ENCODE results near the gene FSTL3. TPM values are rescaled to one million over a fixed set of nuclear protein-coding genes. Genes with fewer than 3 reads are reported as not detected.

The FSTL3 gene
- total and polyA plus RNA-seq, 4 donors, result 15.1 to 172 (median 114) TPM

DNA sequence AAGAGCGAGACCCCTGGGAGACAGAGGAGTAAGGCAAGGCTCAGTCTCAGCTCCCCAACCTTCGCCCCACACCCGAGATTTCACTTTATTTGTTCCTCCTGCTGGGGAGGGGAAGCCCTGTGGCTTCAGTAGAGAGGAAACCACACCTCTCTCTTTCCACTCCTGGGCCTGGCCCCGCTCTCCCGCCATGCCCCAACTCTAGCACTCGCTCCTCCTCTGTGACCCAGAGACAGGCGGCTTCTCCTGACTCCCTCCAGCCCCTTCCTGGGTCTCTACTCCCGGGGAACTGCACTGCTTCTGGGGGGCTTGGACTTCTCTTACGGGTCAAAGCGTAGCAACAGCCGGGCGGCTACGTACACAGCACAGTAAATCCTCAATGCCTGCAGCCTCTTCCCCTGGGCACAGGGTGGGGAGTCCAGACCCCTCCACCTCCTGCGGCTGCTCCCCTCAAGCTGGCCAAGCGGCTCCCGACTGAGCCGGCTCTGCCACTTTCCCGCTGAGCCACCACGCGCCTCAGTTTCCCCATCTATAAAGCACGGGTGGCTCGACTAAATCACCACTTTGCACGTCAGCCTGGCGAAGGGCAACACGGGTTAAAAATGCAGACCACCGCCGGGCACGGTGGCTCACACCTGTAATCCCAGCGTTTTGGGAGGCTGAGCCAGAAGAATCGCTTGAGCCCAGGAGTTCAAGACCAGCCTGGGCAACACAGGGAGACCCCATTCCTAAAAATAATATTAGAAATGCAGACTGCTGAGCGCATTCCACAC lies 14.6 kb upstream of the FSTL3 start:
- H3K27me3 ChIP-seq (ENCODE audit: control insufficient read depth in 3 of 3, insufficient read depth in 3 of 3, low read length in 2 of 3), result no peaks in the 10 kb centered on the region
- peaks cover 0 to 43% (median 10%) of the 10 kb centered on the region in 5 donors for H3K4me1 ChIP-seq (ENCODE audit: control insufficient read depth in 5 of 5, insufficient read depth in 5 of 5, low read length in 5 of 5)
- H3K27ac ChIP-seq (ENCODE audit: low read depth in 1 of 2, low read length in 1 of 2), result peak overlapping the region; percentile 42 to 74
- DNase-seq (no peak), ATAC-seq (ENCODE audit: insufficient read depth, low FRiP score) (no peak)
- H3K36me3 ChIP-seq (ENCODE audit: control insufficient read depth in 4 of 4, insufficient read depth in 4 of 4, low read length in 4 of 4), result peaks cover 0 to 8% (median 0%) of the 10 kb centered on the region in 4 donors
- peak overlapping the region; percentile 56 to 67 for H3K9ac ChIP-seq (ENCODE audit: insufficient read depth in 1 of 2, low read length in 2 of 2)
- H3K4me3 ChIP-seq, result peak overlapping the region; percentile 94
- no peak for TF ChIP-seq CTCF (IDR thresholded peaks at IDR 0.05; ENCODE audit: control extremely low read depth, extremely low read depth)
- 7 to 10% methylated on average over 30 to 31 of the region's 31 CpGs for WGBS, 2 donors
- no peaks in the 10 kb centered on the region for H3K9me3 ChIP-seq (ENCODE audit: control insufficient read depth in 4 of 4, insufficient read depth in 3 of 4, low read length in 3 of 4)

GRCh38 chr19:662207-662961 lies 13.8 kb upstream of the FSTL3 start:
- TF ChIP-seq CTCF (IDR thresholded peaks at IDR 0.05; ENCODE audit: control extremely low read depth, extremely low read depth), result no peak
- peak overlapping the region; percentile 42 to 74 for H3K27ac ChIP-seq (ENCODE audit: low read depth in 1 of 2, low read length in 1 of 2)

GRCh38 chr19:662962-663681 lies 13.1 kb upstream of the FSTL3 start, which contains the start of gene RNF126:
Gene RNF126 (minus strand): TSS chr19:663214. CDS start chr19:663121, 93 bp downstream.
- H3K36me3 ChIP-seq (ENCODE audit: control insufficient read depth in 4 of 4, insufficient read depth in 4 of 4, low read length in 4 of 4), result peaks cover 0 to 3% (median 0%) of the 10 kb centered on the region in 4 donors

More at GRCh38 chr19:662207-662961, 13.8 kb upstream of the FSTL3 start:
- ATAC-seq (ENCODE audit: insufficient read depth, low FRiP score) (no peak), DNase-seq (peak in 1 of 3 donors; percentile 40)
- Histone ChIP-seq H3K4me1 (ENCODE audit: control insufficient read depth in 5 of 5, insufficient read depth in 5 of 5, low read length in 5 of 5) (peaks cover 0 to 44% (median 10%) of the 10 kb centered on the region in 5 donors), H3K36me3 (ENCODE audit: control insufficient read depth in 4 of 4, insufficient read depth in 4 of 4, low read length in 4 of 4) (peaks cover 0 to 6% (median 0%) of the 10 kb centered on the region in 4 donors), H3K9me3 (ENCODE audit: control insufficient read depth in 4 of 4, insufficient read depth in 3 of 4, low read length in 3 of 4) (no peaks in the 10 kb centered on the region), H3K4me3 (peak overlapping the region; percentile 94), H3K27me3 (ENCODE audit: control insufficient read depth in 3 of 3, insufficient read depth in 3 of 3, low read length in 2 of 3) (no peaks in the 10 kb centered on the region), H3K9ac (ENCODE audit: insufficient read depth in 1 of 2, low read length in 2 of 2) (peak overlapping the region; percentile 56 to 67)
- WGBS, 2 donors, result 0 to 1% methylated on average over 62 to 81 of the region's 81 CpGs

More at GRCh38 chr19:662962-663681, 13.1 kb upstream of the FSTL3 start, which contains the start of gene RNF126:
- no peaks in the 10 kb centered on the region for H3K27me3 ChIP-seq (ENCODE audit: control insufficient read depth in 3 of 3, insufficient read depth in 3 of 3, low read length in 2 of 3)
- DNase-seq, result peak; percentile 89 to 95 (median 94)
- peak; percentile 87 for ATAC-seq (ENCODE audit: insufficient read depth, low FRiP score)
- peak within 1 kb of the TSS; percentile 94 for H3K4me3 ChIP-seq
- H3K27ac ChIP-seq (ENCODE audit: low read depth in 1 of 2, low read length in 1 of 2), result peak within 1 kb of the TSS; percentile 89 to 91
- no peaks in the 10 kb centered on the region for H3K9me3 ChIP-seq (ENCODE audit: control insufficient read depth in 4 of 4, insufficient read depth in 3 of 4, low read length in 3 of 4)
- WGBS, 2 donors, result 1% methylated on average over 62 to 97 of the region's 97 CpGs
- H3K4me1 ChIP-seq (ENCODE audit: control insufficient read depth in 5 of 5, insufficient read depth in 5 of 5, low read length in 5 of 5), result peaks cover 0 to 45% (median 10%) of the 10 kb centered on the region in 5 donors
- peak within 1 kb of the TSS; percentile 56 to 67 for H3K9ac ChIP-seq (ENCODE audit: insufficient read depth in 1 of 2, low read length in 2 of 2)
- TF ChIP-seq CTCF (IDR thresholded peaks at IDR 0.05; ENCODE audit: control extremely low read depth, extremely low read depth), result no peak

All from lung (tissue), 12 donors.